ENCODE measurements around the gene NEB. TPM values are rescaled to one million over a fixed set of nuclear protein-coding genes. Genes with fewer than 3 reads are reported as not detected.

The NEB gene, protein sequence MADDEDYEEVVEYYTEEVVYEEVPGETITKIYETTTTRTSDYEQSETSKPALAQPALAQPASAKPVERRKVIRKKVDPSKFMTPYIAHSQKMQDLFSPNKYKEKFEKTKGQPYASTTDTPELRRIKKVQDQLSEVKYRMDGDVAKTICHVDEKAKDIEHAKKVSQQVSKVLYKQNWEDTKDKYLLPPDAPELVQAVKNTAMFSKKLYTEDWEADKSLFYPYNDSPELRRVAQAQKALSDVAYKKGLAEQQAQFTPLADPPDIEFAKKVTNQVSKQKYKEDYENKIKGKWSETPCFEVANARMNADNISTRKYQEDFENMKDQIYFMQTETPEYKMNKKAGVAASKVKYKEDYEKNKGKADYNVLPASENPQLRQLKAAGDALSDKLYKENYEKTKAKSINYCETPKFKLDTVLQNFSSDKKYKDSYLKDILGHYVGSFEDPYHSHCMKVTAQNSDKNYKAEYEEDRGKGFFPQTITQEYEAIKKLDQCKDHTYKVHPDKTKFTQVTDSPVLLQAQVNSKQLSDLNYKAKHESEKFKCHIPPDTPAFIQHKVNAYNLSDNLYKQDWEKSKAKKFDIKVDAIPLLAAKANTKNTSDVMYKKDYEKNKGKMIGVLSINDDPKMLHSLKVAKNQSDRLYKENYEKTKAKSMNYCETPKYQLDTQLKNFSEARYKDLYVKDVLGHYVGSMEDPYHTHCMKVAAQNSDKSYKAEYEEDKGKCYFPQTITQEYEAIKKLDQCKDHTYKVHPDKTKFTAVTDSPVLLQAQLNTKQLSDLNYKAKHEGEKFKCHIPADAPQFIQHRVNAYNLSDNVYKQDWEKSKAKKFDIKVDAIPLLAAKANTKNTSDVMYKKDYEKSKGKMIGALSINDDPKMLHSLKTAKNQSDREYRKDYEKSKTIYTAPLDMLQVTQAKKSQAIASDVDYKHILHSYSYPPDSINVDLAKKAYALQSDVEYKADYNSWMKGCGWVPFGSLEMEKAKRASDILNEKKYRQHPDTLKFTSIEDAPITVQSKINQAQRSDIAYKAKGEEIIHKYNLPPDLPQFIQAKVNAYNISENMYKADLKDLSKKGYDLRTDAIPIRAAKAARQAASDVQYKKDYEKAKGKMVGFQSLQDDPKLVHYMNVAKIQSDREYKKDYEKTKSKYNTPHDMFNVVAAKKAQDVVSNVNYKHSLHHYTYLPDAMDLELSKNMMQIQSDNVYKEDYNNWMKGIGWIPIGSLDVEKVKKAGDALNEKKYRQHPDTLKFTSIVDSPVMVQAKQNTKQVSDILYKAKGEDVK (N-terminal part only)
- polyA plus RNA-seq (2011; rRNA removed) = under 0.01 and 0.01 TPM in 2 replicates
- polyA minus RNA-seq (2011; rRNA and poly(A)+ RNA removed) = 0.05 TPM in 2 replicates

DNA sequence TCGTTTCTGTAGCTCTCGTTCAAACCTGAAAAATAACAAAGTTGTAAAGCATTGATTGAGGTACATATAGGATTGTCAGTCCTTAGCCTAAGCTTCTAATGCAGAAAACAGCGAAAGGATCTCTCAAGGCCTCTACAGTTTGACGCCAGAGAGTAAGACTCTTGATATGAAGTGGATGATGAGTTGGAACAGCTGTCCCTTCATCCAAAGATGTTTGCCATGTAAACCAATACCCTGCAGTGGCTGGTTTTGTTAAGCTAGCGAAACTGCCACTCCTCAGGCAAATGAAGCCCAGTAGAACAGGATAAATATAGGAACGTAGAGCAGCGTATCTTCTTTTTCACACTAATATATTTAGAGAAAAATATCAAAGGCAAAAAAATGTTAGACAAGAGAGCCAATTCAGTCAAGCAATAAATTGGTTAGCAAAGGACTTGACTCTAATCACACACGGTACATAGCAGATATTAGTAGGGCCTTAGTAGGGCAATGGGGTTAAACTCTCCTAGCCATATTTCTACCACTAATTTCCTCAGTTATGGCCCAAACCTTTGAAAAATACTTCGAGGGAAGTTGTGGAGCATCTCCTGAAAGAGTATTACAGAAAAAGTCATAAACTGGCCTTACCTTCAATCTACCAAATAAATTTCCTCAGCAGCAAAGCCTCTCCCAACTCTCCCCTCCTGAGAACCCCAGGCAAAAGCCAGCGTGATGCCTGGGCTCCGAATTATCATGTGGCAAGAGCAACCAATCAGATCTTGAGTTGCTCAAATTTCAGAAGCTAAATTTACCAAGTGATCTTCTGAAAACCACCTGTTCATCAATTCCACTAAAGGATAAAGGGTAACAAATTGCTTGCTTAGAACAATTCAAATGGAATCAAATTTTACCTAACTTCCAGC is at the start of gene NEB:
Gene NEB (minus strand): TSS at position 706 of the 902 bp plus-strand sequence. CDS start 1,320 bp downstream, outside the sequence.
- POLR2A ChIA-PET = no interaction called here

DNA sequence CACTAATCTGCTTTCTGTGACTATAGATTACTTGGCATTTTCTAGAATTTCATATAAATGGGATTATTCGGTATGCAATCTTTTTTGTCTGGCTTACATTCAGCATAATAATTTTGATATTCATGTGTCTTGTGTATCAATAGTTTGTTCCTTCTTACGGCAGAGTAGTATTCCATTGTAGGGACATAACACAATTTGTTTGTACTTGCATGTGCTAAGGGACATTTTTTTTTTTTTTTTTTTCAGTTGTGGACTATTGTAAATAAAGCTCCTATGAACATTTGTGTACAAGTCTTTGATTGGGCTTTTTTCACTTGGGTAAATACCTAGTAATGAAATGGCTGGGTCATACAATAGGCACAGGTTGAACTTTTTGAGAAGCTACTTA is 48.9 kb upstream of the NEB start:
- Histone ChIP-seq H3K27me3 (ENCODE audit: control insufficient read depth, insufficient read depth, low read length) (no peaks in the 10 kb centered on the region), H3K4me3 (ENCODE audit: low read depth, low read length) (no peak overlapping the region), H3K36me3 (ENCODE audit: control insufficient read depth, insufficient read depth, low read length) (no peaks in the 10 kb centered on the region; the same call in none of the 2 replicates)
- CTCF ChIA-PET = interaction anchor here (0.5 to 0.7 kb wide), 2 partner anchors 9 to 42 kb away, joined by 3 read pairs; no protein-coding TSS in a partner anchor
- POLR2A ChIA-PET = no interaction called here
- DNase-seq (ENCODE audit: low read depth) = no peak
- TF ChIP-seq, protein P1, sequence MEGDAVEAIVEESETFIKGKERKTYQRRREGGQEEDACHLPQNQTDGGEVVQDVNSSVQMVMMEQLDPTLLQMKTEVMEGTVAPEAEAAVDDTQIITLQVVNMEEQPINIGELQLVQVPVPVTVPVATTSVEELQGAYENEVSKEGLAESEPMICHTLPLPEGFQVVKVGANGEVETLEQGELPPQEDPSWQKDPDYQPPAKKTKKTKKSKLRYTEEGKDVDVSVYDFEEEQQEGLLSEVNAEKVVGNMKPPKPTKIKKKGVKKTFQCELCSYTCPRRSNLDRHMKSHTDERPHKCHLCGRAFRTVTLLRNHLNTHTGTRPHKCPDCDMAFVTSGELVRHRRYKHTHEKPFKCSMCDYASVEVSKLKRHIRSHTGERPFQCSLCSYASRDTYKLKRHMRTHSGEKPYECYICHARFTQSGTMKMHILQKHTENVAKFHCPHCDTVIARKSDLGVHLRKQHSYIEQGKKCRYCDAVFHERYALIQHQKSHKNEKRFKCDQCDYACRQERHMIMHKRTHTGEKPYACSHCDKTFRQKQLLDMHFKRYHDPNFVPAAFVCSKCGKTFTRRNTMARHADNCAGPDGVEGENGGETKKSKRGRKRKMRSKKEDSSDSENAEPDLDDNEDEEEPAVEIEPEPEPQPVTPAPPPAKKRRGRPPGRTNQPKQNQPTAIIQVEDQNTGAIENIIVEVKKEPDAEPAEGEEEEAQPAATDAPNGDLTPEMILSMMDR (IDR thresholded peaks at IDR 0.05; ENCODE audit: insufficient read depth, low read depth, low read length) = no peak

More for the DNA sequence above, at the start of gene NEB:
- Histone ChIP-seq H3K27me3 (ENCODE audit: control insufficient read depth, insufficient read depth, low read length) (no peaks in the 10 kb centered on the region), H3K4me3 (ENCODE audit: low read depth, low read length) (no peak within 1 kb of the TSS), H3K36me3 (ENCODE audit: control insufficient read depth, insufficient read depth, low read length) (no peaks in the 10 kb centered on the region)
- DNase-seq (ENCODE audit: low read depth) = no peak
- TF ChIP-seq, protein P1 (IDR thresholded peaks at IDR 0.05; ENCODE audit: insufficient read depth, low read depth, low read length) = no peak
- CTCF ChIA-PET = interaction anchor here (0.7 to 0.8 kb wide), 2 partner anchors 17 to 27 kb away, joined by 3 to 4 read pairs; no protein-coding TSS in a partner anchor

DNA sequence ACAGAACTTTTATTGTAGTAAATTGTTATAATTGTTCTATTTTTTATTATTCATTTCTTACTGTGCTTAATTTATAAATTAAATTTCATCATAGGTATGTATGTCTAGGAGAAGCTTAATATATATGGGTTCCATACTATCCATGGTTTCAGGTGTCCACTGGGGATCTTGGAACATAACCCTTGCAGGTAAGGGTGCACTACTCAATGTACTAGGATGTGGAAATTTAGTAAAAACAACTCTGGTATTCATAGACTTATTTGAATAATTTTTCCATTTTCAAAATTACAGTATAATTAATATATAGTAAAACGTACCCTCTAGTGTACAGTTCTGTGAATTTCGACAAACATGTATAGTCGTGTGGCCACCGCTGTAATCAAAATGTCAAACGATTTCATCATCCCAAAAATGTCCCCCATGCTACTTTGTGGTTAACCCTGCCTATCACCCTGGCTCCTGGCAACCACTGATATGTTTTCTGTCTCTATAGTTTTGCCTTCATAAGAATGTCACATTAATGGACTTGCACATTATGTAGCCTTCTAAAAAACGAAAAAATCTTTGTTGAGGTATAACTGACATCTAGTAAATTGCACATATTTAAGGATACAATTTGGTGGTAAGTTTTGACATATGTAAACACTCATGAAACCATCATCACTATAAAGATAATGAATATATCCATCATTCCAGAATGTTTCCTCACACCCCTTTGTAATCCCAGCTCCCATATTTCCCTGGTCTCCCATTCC is 48.3 kb upstream of the NEB start:
- no peaks in the 10 kb centered on the region for H3K27me3 ChIP-seq (ENCODE audit: control insufficient read depth, insufficient read depth, low read length)
- ChIA-PET POLR2A (no interaction called here), CTCF (no interaction called here)
- H3K4me3 ChIP-seq (ENCODE audit: low read depth, low read length) = no peak overlapping the region
- DNase-seq (ENCODE audit: low read depth) = no peak
- TF ChIP-seq, protein P1 (IDR thresholded peaks at IDR 0.05; ENCODE audit: insufficient read depth, low read depth, low read length) = no peak
- no peaks in the 10 kb centered on the region; the same call in none of the 2 replicates for H3K36me3 ChIP-seq (ENCODE audit: control insufficient read depth, insufficient read depth, low read length)

DNA sequence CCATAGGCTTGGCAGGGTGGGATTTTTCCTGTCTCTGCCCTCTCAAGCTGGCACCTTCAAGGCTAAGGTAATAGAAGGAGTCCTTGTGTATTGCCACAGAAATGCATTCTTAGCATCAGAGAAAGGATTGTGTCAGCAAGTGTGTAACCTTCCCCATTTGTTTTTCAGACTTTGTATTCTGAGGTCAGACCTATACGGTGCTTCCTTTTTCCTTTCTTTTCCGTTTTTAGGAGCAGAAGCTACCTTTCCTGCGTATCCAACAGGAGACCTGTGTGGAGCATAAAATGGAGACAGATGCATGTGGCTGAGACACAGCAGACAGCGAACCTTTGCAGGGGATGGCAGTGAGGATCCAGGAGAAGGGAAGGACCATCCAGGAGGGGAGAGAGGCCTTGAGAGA is 47.4 kb upstream of the NEB start:
- CTCF ChIA-PET = no interaction called here
- Histone ChIP-seq H3K36me3 (ENCODE audit: control insufficient read depth, insufficient read depth, low read length) (peaks cover 1% of the 10 kb centered on the region), H3K27me3 (ENCODE audit: control insufficient read depth, insufficient read depth, low read length) (no peaks in the 10 kb centered on the region), H3K4me3 (ENCODE audit: low read depth, low read length) (no peak overlapping the region)
- POLR2A ChIA-PET = interaction anchor here (0.6 kb wide), 1 partner anchor 13 kb away, joined by 21 read pairs; no protein-coding TSS in a partner anchor
- DNase-seq (ENCODE audit: low read depth) = no peak
- TF ChIP-seq, protein P1 (IDR thresholded peaks at IDR 0.05; ENCODE audit: insufficient read depth, low read depth, low read length) = no peak
